ENCODE results near the gene TLR3. TPM values are rescaled to one million over a fixed set of nuclear protein-coding genes. Genes with fewer than 3 reads are reported as not detected.

The TLR3 gene
- total RNA-seq, 1 experiment from 2014 or later, result 2.5 TPM

GRCh38 chr4:186061921-186062320 is 7.0 kb upstream of the TLR3 start:
- H3K27ac ChIP-seq (ENCODE audit: low read depth, low read length, poor library complexity, severe bottlenecking), result no peak overlapping the region
- no peak overlapping the region for H3K4me3 ChIP-seq (ENCODE audit: low read depth, low read length, poor library complexity, severe bottlenecking)
- DNase-seq (ENCODE audit: low spot score), result no peak
- no TSS peak for BruUV-seq (replicated peaks)
- H3K9me3 ChIP-seq (ENCODE audit: low read depth, low read length, poor library complexity, severe bottlenecking), result no peaks in the 10 kb centered on the region
- no peaks in the 10 kb centered on the region for H3K36me3 ChIP-seq (ENCODE audit: insufficient read depth, low read length, poor library complexity, severe bottlenecking)
- CTCF ChIA-PET, result no interaction called here
- no peaks in the 10 kb centered on the region for H3K4me1 ChIP-seq (ENCODE audit: insufficient read depth, low read length, poor library complexity, severe bottlenecking)
- intact Hi-C loops (cut with micrococcal nuclease; ENCODE audit: unreplicated experiment), result no loop called here
- H3K27me3 ChIP-seq (replicated peaks; ENCODE audit: insufficient read depth, low read depth, low read length, poor library complexity), result peaks cover 8% of the 10 kb centered on the region
- TF ChIP-seq EZH2 (IDR thresholded peaks at IDR 0.05; ENCODE audit: borderline replicate concordance, low read depth, low read length, poor library complexity, severe bottlenecking) (no peak), CTCF (conservative IDR thresholded peaks at IDR 0.05; ENCODE audit: low read depth, low read length) (no peak)
- POLR2A ChIA-PET (ENCODE audit: low non-redundant PET), result no interaction called here

- Histone ChIP-seq H3K4me1 (ENCODE audit: insufficient read depth, low read length, poor library complexity, severe bottlenecking) (no peaks in the 10 kb centered on the region), H3K36me3 (ENCODE audit: insufficient read depth, low read length, poor library complexity, severe bottlenecking) (no peaks in the 10 kb centered on the region), H3K4me3 (ENCODE audit: low read depth, low read length, poor library complexity, severe bottlenecking) (peak overlapping the region; percentile 44), H3K27ac (ENCODE audit: low read depth, low read length, poor library complexity, severe bottlenecking) (no peak overlapping the region), H3K27me3 (replicated peaks; ENCODE audit: insufficient read depth, low read depth, low read length, poor library complexity) (no peaks in the 10 kb centered on the region), H3K9me3 (ENCODE audit: low read depth, low read length, poor library complexity, severe bottlenecking) (no peaks in the 10 kb centered on the region)
- ChIA-PET POLR2A (ENCODE audit: low non-redundant PET) (no interaction called here), CTCF (interaction anchor here (1.0 to 1.9 kb wide), 2 partner anchors 69 to 225 kb away, joined by 3 to 13 read pairs; no protein-coding TSS in a partner anchor)
- no TSS peak for BruUV-seq (replicated peaks)
- peak; percentile 75 for DNase-seq (ENCODE audit: low spot score)
- TF ChIP-seq EZH2 (IDR thresholded peaks at IDR 0.05; ENCODE audit: borderline replicate concordance, low read depth, low read length, poor library complexity, severe bottlenecking) (no peak), CTCF (conservative IDR thresholded peaks at IDR 0.05; ENCODE audit: low read depth, low read length) (peak; percentile 74)
- intact Hi-C loops (cut with micrococcal nuclease; ENCODE audit: unreplicated experiment), result loop anchor here (1.0 to 5.0 kb wide), 2 partner anchors 69 to 124 kb away; partner anchors contain the start of gene CYP4V2
These were observed 1.1 kb upstream of the TLR3 start for GRCh38 chr4:186067757-186068385.

GRCh38 chr4:186069729-186070128 is 773 bp downstream of the TLR3 start:
- ChIA-PET CTCF (no interaction called here), POLR2A (ENCODE audit: low non-redundant PET) (no interaction called here)
- Histone ChIP-seq H3K4me1 (ENCODE audit: insufficient read depth, low read length, poor library complexity, severe bottlenecking) (no peaks in the 10 kb centered on the region), H3K27ac (ENCODE audit: low read depth, low read length, poor library complexity, severe bottlenecking) (no peak overlapping the region), H3K9me3 (ENCODE audit: low read depth, low read length, poor library complexity, severe bottlenecking) (no peaks in the 10 kb centered on the region), H3K36me3 (ENCODE audit: insufficient read depth, low read length, poor library complexity, severe bottlenecking) (no peaks in the 10 kb centered on the region), H3K4me3 (ENCODE audit: low read depth, low read length, poor library complexity, severe bottlenecking) (peak overlapping the region; percentile 44), H3K27me3 (replicated peaks; ENCODE audit: insufficient read depth, low read depth, low read length, poor library complexity) (no peaks in the 10 kb centered on the region)
- DNase-seq (ENCODE audit: low spot score), result no peak
- no TSS peak for BruUV-seq (replicated peaks)
- TF ChIP-seq CTCF (conservative IDR thresholded peaks at IDR 0.05; ENCODE audit: low read depth, low read length) (no peak), EZH2 (IDR thresholded peaks at IDR 0.05; ENCODE audit: borderline replicate concordance, low read depth, low read length, poor library complexity, severe bottlenecking) (no peak)
- intact Hi-C loops (cut with micrococcal nuclease; ENCODE audit: unreplicated experiment), result loop anchor here (5.0 kb wide), 1 partner anchor 123 kb away; the partner anchor contains the start of gene CYP4V2

All from A673 (cell line).